ENCODE results near the gene ANKH. TPM values are rescaled to one million over a fixed set of nuclear protein-coding genes. Genes with fewer than 3 reads are reported as not detected.

The ANKH gene
- total and polyA plus RNA-seq, 10 of the 15 experiments (the other 5 are each of a cell fraction or from before 2014, with no cell fraction given): 2.1 to 43.9 (median 14.4) TPM

GRCh38 chr5:14787801-14788579 is 83.6 kb downstream of the ANKH start:
- ChIA-PET POLR2A (no interaction called here), RAD21 (ENCODE audit: unreplicated experiment) (no interaction called here), CTCF (no interaction called here), SMC1A (ENCODE audit: uncharacterized antibody, unreplicated experiment) (no interaction called here)
- 81% methylated on average over 6 of the region's 6 CpGs for WGBS (ENCODE audit: insufficient coverage, insufficient replicate concordance, low lambda C conversion rate, missing lambda C conversion rate)
- peaks cover 5% of the 10 kb centered on the region; the same call in 2 of the 3 replicates for H3K9me3 ChIP-seq (replicated peaks; ENCODE audit: control insufficient read depth, insufficient read depth, low read length)
- H3K4me3 ChIP-seq: no peak overlapping the region
- H3K27ac ChIP-seq (ENCODE audit: control insufficient read depth, insufficient read depth): no peak overlapping the region
- peaks cover 6% of the 10 kb centered on the region for H3K4me1 ChIP-seq (ENCODE audit: control insufficient read depth, insufficient read depth, low read length)
- TF ChIP-seq SPI1 (IDR thresholded peaks at IDR 0.05; ENCODE audit: borderline replicate concordance, insufficient read depth, low read depth, low read length): peak; percentile 36; the same call in 1 of the 2 replicates
- TF ChIP-seq, protein P1, sequence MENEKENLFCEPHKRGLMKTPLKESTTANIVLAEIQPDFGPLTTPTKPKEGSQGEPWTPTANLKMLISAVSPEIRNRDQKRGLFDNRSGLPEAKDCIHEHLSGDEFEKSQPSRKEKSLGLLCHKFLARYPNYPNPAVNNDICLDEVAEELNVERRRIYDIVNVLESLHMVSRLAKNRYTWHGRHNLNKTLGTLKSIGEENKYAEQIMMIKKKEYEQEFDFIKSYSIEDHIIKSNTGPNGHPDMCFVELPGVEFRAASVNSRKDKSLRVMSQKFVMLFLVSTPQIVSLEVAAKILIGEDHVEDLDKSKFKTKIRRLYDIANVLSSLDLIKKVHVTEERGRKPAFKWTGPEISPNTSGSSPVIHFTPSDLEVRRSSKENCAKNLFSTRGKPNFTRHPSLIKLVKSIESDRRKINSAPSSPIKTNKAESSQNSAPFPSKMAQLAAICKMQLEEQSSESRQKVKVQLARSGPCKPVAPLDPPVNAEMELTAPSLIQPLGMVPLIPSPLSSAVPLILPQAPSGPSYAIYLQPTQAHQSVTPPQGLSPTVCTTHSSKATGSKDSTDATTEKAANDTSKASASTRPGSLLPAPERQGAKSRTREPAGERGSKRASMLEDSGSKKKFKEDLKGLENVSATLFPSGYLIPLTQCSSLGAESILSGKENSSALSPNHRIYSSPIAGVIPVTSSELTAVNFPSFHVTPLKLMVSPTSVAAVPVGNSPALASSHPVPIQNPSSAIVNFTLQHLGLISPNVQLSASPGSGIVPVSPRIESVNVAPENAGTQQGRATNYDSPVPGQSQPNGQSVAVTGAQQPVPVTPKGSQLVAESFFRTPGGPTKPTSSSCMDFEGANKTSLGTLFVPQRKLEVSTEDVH (IDR thresholded peaks at IDR 0.05; ENCODE audit: low read depth, partially characterized antibody): no peak
- no TSS peak for BruUV-seq (replicated peaks)
- no peaks in the 10 kb centered on the region; a peak in 1 of 4 replicates for H3K36me3 ChIP-seq (ENCODE audit: control insufficient read depth in 2 of 2, insufficient read depth in 2 of 2, low read length in 1 of 2)
- DNase-seq (ENCODE audit: low read depth, low spot score): no peak
- no peak overlapping the region for H3K9ac ChIP-seq (ENCODE audit: control insufficient read depth, insufficient read depth, low read length)
- in situ Hi-C loops (cut with MboI): no loop called here
- no peak for FAIRE-seq
- no peak overlapping the region for H3K4me2 ChIP-seq (ENCODE audit: control insufficient read depth, insufficient read depth)
- no peak overlapping the region for H2AFZ ChIP-seq (ENCODE audit: control insufficient read depth, low read depth, low read length)
- no peaks in the 10 kb centered on the region for H3K27me3 ChIP-seq (replicated peaks in 1 of 2; ENCODE audit: control insufficient read depth in 2 of 2, insufficient read depth in 2 of 2, low read length in 1 of 2)
- H3K79me2 ChIP-seq (ENCODE audit: control insufficient read depth, insufficient read depth, low read length): no peaks in the 10 kb centered on the region
- H4K20me1 ChIP-seq (ENCODE audit: control insufficient read depth, insufficient read depth): no peaks in the 10 kb centered on the region
- intact Hi-C loops (cut with micrococcal nuclease; ENCODE audit: unreplicated experiment): no loop called here
- peak; percentile 28; the same call in 1 of the 3 replicates for ATAC-seq

- no peak overlapping the region for H3K9ac ChIP-seq (ENCODE audit: control insufficient read depth, insufficient read depth, low read length)
- ATAC-seq (peak; percentile 92), FAIRE-seq (no peak), DNase-seq (ENCODE audit: low read depth, low spot score) (no peak)
- ChIA-PET RAD21 (ENCODE audit: unreplicated experiment) (no interaction called here), SMC1A (ENCODE audit: uncharacterized antibody, unreplicated experiment) (no interaction called here), POLR2A (no interaction called here), CTCF (no interaction called here)
- intact Hi-C loops (cut with micrococcal nuclease; ENCODE audit: unreplicated experiment): no loop called here
- H3K4me2 ChIP-seq (ENCODE audit: control insufficient read depth, insufficient read depth): no peak overlapping the region
- 52% methylated on average over 4 of the region's 4 CpGs for whole genome bisulfite sequencing (ENCODE audit: insufficient coverage, insufficient replicate concordance, low lambda C conversion rate, missing lambda C conversion rate)
- no peaks in the 10 kb centered on the region; a peak in 1 of 4 replicates for H3K36me3 ChIP-seq (ENCODE audit: control insufficient read depth in 2 of 2, insufficient read depth in 2 of 2, low read length in 1 of 2)
- H3K27me3 ChIP-seq (replicated peaks in 1 of 2; ENCODE audit: control insufficient read depth in 2 of 2, insufficient read depth in 2 of 2, low read length in 1 of 2): no peaks in the 10 kb centered on the region
- H2AFZ ChIP-seq (ENCODE audit: control insufficient read depth, low read depth, low read length): no peak overlapping the region
- H3K27ac ChIP-seq (ENCODE audit: control insufficient read depth, insufficient read depth): no peak overlapping the region
- no peaks in the 10 kb centered on the region for H4K20me1 ChIP-seq (ENCODE audit: control insufficient read depth, insufficient read depth)
- H3K4me3 ChIP-seq: no peak overlapping the region
- no peaks in the 10 kb centered on the region for H3K79me2 ChIP-seq (ENCODE audit: control insufficient read depth, insufficient read depth, low read length)
- H3K4me1 ChIP-seq (ENCODE audit: control insufficient read depth, insufficient read depth, low read length): peaks cover 11% of the 10 kb centered on the region
- in situ Hi-C loops (cut with MboI): no loop called here
- peaks cover 5% of the 10 kb centered on the region; the same call in 2 of the 3 replicates for H3K9me3 ChIP-seq (replicated peaks; ENCODE audit: control insufficient read depth, insufficient read depth, low read length)
- no TSS peak for BruUV-seq (replicated peaks)
- no peak for TF ChIP-seq EGR1 (IDR thresholded peaks at IDR 0.05; ENCODE audit: borderline replicate concordance in 1 of 2, low read depth in 2 of 2, low read length in 2 of 2)
- no peak for TF ChIP-seq TCF12 (IDR thresholded peaks at IDR 0.05; ENCODE audit: low read depth, low read length)
- TF ChIP-seq SMC3 (IDR thresholded peaks at IDR 0.05; ENCODE audit: borderline replicate concordance, low read length): no peak
- TF ChIP-seq MYC (IDR thresholded peaks at IDR 0.05; ENCODE audit: insufficient read depth, insufficient read length, insufficient replicate concordance, low read length, severe bottlenecking): no peak
- no peak for TF ChIP-seq GABPA (IDR thresholded peaks at IDR 0.05; ENCODE audit: low read depth)
- TF ChIP-seq SKIL (IDR thresholded peaks at IDR 0.05; ENCODE audit: low read depth, poor library complexity, severe bottlenecking): no peak
- TF ChIP-seq POU2F2 (IDR thresholded peaks at IDR 0.05; ENCODE audit: borderline replicate concordance, low read depth, low read length): no peak
- TF ChIP-seq SP1 (IDR thresholded peaks at IDR 0.05; ENCODE audit: low read depth, low read length): no peak
- no peak for TF ChIP-seq RAD21 (IDR thresholded peaks at IDR 0.05; ENCODE audit: insufficient read depth, low read depth, low read length)
Observed at GRCh38 chr5:14783691-14784090, 87.9 kb downstream of the ANKH start.

Measured in GM12878 (cell line).